CD4-positive, alpha-beta T cell treated with Interleukin-2 at 100 ng/mL for 4 hours (primary cell): ENCODE data around the gene ADAM12.
"Not testable (repeated sequence)": the region's sequence is repeated elsewhere in the genome, so short reads cannot be mapped to it uniquely, and the experiment has no call there.

Experiments
- DNase-seq: peaks from one replicate; pipeline ENCODE4 v3.0.0-alpha.2; 2020; ENCODE audit warnings: low spot score

ADAM12 gene

DNA sequence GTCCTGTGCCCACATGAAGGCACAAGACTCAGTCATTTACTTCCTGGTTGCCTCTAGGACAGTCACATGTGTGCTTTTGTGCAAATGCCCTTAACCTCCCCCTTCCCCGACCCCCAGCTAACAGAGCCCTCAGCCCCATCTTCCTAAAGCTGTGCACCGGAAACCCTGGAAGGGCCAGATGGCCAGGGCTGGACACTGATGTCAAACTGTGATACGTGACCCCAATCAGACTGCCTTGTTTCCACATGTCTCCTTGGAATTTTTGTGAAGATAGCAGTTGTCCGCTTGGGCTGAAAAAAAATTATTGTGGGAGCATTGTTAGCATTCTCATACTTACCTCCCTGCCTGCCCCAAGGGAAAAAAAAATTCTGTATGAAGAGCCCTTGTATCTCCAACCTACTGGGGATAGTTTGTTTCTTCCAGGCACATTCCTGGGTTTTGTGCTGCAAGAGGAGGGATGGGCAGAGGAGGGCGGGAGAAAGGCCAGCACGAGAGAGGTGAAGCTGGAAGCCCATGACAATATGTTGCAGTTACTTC is 17.0 kb upstream of the ADAM12 start:
- DNase-seq = no peak

DNA sequence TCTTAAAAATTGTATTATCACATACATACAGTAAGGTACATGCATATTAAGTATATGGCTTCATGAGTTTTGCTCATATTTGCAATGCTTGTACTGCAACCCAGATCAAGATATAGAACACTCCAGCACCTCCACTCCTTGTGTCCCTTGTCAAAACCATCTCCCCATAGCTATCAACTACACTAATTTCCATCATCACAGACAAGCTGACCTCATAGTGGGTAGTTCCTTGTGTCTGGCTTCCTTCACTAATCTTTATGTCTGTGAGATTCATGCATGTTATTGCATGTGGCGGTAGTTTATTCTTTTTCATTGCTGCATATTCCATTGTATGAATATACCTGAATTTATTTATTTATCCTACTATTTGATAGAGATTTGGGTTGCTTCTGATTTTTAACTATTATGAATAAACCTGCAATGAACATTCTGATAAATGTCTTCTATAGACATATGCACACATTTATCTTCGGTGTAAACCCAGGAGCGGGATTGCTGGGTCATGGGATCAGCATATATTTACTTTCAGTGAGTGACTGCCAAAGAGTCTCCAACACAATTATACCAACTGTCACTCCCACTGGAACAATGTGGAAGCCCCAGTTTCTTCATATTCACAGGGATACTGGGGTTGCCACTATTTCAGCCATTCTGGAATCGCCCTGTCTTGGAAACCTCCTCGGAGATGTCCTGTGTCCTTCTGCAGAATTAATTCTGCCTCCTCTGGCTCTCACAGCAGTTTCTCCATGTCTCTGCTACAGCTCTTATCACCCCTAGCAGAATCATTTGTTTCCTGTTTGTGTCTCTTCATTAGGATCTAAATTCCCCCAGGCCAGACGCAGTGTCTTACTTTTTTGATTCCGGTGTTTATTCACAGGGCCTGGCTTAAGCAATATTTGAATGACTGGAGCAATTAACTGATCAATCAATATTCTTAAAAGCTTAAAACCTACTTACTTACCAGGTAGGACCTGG is 14.7 kb upstream of the ADAM12 start:
- DNase-seq = no peak

DNA sequence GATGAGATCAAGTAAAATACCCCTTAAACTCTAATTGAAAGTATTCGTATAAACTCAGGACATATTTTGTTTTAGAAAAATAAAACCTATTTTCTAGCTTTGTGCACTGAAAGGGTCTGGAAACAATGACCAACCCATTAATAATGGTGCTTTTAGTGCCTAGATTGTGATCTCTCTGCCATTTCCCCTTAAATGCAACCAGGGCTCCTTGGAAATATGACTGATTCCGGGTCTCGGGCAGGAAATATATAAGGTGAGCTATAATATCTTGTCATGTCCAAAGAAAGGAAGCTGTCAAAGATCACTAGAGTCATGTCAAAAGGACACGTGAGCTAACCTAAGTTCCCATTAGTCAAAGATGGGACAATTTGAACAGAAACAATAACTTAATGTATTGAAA is 12.4 kb upstream of the ADAM12 start:
- no peak for DNase-seq

DNA sequence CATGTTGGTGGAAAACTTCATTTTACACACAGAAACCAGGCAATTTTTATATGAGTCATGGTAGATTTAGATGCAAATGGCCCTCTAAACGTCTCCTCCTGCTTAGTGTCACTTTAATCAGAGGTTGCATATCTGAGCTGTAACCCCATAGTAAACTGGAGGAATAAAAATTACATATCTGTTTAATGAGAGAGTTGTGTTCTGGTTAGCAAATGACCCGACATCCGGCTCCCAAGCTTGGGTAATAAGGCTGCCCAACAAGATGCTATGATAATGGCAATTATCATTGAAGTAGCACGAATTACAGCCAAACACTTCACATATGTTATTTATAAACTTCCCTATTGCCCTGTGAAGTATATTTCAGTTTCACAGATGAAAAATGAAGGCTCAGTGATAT is 10.6 kb upstream of the ADAM12 start:
- DNase-seq = no peak

DNA sequence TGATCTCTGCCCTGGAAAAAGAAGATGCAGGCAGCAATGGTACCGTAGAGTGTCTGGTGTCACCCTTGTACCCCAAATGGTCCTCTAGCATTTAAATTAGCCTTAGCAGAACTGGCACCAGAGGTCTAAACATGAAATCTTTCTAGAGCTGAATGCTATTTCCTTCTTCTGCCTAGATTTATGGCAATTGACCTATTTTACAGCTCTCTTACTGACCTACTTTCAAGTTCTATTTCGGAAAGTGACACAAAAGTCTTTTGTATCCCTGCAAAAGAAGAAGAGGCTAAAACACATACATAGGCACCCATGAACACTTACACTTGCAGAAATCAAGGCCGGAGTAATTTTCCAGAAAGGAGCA is 10.1 kb upstream of the ADAM12 start:
- DNase-seq = no peak

DNA sequence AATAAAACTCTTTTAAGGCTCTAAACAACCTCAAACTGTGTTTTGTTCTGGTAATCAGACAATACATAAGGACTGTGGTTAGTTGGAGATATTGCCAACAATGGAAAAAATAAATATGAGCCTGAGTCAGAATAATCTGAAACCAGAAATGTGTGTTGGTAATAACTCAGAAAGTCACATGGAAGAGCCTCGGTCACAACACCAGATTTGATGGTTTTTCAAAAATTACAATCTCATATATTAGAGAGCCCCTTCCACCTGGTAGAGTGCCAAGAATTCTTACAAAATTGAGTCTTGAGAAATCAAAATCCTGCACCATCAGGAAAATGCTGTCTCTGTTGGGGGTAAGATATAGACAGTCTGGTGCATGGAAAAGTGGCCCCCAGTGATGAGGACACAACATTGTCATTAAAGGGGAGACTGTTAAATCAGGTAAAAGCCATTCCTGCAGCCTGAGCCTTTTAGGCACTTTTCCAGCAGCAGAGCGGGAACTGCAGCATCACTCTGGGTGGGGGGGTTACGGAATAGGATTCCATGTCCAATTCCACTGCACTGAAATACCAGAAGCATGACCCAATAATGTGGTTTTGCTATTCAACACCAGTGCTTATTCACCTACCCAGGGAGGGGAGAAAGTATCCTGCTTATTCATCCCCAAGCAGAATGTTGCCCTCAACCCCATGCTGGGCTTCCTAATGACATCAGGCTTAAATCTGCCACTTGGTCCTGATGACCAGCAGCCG is 9.5 kb upstream of the ADAM12 start:
- DNase-seq = no peak

DNA sequence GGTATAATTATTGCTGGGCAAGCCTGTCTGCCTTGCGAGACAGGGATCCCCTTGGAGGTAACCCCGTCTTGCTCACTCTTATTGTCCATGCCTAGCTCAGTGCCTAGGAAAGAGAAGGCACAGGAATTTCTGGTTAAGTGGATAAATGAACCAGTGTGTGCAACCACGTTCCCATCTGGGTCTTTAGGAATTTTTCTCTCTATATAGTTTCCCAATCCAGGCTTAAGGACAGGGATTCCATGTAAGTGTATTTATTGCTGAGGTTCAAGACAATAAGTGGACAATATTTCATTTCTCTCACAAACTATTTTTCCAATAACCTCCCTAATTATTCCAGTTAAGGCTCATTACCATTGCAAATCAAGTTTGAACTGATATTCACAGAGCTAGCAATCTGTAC is 8.9 kb upstream of the ADAM12 start:
- no peak for DNase-seq

DNA sequence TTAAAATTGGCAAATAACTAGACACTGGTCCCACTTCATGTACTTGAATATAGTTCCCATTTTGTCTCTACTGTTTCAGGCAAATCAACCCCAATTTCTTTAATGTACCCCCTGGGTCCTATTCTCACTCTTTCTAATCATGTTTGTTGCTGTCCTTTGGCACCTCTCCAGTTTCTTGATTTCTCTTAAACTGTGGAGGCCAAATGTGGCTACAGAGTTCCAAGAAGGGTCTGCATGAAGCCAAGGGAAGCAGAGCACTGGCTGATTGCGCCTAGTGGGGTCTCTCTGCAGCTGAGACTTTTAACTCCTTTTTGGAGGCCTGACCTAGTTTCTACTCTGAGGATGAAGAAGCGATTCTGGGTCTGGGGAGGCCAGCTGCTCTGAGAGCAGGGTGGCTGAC is 6.7 kb upstream of the ADAM12 start:
- DNase-seq = no peak

DNA sequence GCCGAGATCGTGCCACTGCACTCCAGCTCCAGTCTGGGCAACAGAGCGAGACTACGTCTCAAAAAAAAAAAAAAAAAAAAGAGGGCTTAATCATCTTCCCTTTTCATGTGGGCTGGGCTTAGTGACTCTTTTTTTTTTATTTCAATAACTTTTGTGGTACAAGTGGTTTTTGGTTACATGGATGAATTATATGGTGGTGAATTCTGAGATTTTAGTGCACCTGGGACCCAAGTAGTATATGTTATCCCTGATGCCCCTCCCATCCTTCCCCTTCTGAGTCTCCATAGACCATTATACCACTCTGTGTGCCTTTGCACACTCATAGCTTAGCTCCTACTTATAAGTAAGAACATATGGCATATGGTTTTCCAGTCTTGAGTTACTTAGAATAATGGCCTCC is 4.8 kb upstream of the ADAM12 start:
- DNase-seq = no peak

DNA sequence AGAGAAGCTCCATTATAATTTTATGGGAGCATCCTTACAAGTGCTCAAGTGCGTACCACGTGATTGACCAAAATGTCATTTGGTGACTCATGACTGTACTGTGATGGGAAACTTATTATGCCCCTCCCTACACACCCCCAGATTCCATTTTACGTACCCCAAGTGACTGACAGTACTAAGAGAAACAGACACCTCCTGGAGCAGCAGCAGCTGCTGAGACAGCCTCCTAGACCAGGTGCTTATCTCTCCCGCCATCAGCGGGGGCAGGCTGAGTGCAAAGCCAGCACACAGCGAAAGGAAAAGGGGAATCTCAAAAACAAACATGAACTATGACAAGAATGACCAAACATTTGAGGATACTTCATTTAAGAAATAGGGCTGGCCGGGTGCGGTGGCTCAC is 4.2 kb upstream of the ADAM12 start:
- DNase-seq = no peak

DNA sequence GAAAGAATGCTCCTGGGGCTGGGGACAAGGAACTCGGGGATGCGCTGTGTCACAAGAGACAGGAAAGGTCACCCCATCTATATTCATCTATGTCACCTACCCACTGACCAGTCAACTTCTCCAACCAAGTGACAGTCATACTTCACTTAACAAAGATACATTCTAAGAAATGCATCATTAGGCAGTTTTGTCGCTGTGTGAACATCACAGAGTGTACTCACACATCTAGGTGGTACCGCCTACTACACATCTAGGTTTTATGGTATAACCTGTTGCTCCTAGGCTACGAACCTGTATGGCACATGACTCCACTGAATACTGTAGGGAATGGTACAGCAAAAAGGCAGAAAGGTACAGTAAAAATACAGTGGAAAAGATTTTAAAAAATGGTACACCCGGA is 3.8 kb upstream of the ADAM12 start:
- DNase-seq = no peak

DNA sequence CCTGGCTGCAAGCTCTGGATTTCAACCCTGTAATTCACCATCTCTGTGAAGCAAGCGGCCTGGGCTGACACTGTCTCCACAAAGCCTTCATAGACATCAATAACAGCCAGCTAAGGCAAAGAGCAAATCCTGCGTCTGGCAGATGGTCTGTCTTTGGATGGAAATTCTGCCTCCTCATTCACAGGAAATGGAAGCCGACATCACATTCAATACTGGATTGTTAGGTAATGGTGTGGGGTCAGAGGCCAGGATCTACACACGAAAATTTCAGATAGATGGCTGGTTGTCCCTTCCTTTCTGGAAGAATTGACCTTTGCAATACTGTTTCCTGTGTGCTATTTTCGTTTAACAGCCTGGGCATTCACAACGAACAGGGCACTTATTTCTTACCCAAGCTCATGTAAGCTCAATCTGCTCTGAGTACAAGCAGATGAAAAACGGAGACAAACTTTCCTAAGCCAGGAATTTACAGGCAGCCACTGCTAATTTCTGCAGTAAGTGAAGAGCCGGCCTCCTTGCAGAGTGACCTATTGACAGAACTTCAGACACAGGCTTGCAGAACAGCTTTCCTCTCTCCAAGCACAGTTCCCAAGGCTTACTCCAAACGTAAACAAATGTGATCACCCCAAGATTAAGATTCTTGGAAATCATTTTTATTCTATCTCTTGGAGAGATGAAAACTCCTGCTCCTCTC is 3.1 kb upstream of the ADAM12 start:
- no peak for DNase-seq

DNA sequence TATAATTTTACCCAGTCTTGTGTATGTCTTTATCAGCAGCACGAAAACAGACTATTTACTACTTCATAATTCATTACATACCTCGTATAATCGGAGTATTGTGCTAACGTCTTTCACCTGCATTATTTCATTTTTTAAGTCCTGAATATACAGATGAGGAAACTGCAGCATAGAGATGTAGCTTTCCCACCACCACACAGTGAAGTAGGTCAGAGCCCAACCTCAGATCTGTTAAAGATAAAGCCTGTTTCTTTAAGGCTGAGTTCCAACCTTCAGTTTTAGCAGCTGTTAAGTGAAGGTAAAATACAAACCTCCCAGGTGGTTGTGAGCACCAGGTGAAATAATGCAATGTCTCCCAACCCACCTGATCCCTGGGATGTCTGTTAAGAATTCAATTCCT is 2.0 kb upstream of the ADAM12 start:
- no peak for DNase-seq

DNA sequence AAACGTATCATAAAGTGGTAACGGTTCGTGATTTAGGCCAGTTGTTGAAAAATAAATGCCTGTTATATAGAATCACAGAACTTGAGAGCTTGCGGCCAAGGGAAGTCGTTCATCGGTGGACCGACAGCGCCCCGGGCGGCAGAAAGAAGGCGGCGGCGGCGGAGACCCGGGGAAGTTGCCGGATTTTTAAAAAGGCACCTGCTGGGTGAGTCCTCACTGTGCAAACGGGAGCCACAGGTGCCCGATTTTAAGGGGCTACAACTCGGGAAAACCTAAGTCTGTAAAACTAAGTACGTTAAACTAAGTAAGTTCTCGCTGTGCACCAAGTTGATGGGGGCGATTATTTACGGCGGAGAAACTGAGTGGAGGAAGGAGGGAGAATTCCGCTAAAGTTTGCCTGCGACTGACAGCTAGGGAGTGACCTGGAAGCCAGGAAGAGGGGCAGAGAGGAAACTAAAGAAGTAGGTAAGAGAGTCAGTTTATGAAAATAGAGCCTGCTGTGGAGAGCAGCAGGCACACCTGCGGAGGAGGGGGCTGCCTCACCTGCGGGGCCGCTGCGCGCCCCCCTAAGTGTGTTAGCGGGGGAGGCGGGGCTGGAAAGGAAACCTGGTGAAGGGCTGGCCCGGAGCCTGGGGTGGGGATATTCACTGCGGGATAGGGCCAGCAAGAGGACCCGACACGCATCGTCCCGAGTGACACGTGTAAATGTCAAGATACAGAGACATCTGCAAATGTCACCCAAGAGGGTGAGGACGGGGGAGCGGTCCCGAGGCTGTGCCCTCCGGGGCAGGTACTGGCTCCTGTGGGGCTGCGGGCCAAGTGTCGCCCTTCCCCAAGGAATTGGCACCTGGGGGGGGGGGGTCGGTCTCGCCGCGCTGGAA is 996 bp downstream of the ADAM12 start:
- peak; percentile 17 for DNase-seq

DNA sequence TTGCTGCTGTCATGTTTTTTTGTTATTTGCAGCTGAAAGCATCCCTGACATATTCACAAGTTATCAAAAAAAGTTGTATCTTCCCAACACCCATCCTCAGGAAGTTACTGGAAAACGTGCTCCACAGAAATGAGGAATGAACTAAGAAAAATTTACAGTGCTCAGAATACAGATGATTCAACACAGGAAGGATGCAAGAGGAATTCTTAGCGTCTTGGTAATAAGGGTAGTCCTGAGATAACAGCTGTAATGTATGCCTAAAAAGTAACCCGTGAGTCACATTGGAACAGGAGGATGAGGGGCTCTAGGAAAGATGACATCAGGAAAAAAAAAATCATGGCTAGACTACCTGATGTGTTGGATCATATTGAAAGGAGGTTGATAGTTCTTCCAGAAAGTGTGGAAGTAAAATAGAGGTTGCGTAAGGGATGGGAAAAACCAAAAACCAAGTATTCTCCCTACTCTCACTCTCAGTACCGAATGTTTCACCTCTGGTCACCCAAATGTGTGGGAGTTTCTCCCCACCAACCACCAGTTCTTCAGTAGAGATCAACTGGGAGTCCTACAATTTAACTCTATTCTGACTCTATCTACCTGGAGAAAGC is 3.9 kb downstream of the ADAM12 start:
- no peak for DNase-seq

DNA sequence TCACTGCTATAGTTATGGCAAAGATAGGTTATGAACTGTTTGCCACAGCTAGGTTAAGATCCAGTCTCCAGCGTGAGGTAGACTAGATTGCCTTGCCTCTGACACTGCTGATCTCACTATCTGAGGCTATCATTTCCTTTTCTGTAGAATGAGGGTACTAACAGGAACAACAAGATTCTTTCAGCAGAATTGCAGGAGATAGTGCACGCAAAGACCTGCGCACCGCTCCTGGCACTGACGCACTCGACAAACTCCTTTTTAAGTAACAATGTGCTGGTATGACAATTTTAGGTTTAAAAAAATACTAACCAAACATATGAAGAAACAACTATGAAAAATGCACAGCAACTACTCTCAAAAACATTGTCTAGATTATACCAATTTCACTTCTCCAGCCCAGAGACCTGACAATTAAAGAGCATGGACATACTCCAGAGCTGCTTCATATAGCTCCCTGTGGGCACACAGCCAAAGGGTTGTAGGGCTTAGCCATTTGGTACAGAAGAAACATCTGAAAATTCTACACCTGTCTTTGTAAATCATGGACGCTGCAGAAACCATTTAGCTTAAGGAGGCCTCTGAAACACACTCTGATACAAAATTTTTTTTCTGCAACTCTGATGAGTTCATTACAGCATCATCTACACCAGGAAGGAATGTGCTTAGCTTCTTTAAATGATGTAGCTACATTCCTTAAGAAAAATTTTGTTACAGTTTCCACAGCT is 7.8 kb downstream of the ADAM12 start:
- no peak for DNase-seq

DNA sequence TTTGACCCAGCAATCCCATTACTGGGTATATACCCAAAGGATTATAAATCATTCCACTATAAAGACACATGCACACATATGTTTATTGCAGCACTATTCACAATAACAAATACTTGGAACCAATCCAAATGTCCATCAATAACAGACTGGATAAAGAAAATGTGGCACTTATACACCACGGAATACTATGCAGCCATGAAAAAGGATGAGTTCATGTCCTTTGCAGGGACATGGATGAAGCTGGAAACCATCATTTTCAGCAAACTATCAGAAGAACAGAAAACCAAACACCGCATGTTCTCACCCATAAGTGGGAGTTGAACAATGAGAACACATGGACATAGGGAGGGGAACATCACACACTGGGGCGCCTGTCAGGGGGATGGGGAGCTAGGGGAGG is 9.1 kb downstream of the ADAM12 start:
- DNase-seq = not testable (repeated sequence)

DNA sequence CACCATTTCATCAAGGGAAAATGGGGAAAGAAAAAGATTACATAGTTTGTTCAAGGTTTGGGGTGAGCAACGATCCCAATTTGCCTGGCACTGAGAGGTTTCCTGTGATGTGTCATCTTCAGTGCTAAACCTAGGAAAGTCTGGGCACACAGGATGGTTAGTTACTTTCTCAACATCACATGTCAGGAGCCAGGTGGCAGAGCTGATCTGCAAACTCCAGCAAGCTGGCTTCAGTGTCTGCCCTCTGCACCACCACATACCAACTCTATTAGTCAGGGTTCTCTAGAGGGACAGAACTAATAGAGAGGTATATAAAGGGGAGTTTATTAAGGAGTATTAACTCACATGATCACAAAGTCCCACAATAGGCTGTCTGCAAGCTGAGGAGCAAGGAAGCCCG is 11.3 kb downstream of the ADAM12 start:
- no peak for DNase-seq

DNA sequence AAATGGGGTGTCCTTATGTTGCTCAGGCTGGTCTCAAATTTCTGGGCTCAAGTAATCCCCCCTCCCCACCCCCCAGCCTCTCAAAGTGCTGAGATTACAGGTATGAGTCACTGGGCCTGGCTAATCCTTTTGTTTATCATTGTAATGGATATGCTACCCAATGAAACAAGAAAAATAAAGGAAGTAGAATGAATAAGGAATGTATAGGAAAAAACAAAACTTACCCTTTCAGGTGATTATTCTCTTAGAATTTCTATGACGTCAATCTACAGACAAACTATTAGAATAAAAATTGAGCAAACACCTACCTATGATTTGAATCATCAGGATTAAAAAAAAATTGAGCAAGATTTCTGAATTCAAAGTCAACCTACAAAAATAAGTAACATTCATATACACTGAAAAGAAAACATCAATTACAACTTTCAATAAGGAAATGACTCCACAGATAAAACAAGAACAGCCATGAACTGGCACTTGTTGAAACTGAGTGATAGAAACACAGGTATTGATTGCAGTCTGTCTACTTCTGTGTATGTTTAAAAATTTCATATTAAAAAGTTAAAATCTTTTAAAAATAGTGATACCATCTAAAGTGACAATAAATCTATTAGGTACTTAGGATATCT is 12.2 kb downstream of the ADAM12 start:
- no peak for DNase-seq

DNA sequence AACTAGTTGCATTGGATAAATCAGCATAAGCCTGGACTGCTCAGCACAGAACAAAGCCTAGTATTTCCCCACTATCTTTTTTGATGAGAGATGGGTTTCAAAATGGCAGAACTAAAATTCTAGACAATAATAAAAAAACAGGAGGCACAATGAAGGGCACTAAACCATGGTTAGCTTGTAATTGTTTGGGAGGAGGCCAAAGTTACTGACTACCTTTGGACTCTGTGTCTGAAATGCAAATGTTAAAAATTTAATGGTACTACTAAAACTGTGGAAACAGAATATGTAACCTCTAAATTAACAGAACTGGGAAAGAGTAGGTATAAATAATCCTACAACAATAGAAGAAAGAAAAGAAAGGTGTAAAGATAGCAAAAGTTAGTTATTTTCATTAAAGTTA is 13.0 kb downstream of the ADAM12 start:
- DNase-seq = no peak
